ENCODE results near the gene DCDC1. TPM values are rescaled to one million over a fixed set of nuclear protein-coding genes. Genes with fewer than 3 reads are reported as not detected.

DCDC1 gene
- total RNA-seq, 1 experiment from 2014 or later: not detected

- intact Hi-C loops (cut with micrococcal nuclease; ENCODE audit: unreplicated experiment) (no loop called here), in situ Hi-C loops (cut with HindIII; ENCODE audit: low pct_unique_long_range_greater_than_20kb, low sequenced_read_pairs) (no loop called here)
- BruUV-seq (replicated peaks): no TSS peak
Observed at GRCh38 chr11:31404614-31405013, 35.1 kb upstream of the DCDC1 start.

DNA sequence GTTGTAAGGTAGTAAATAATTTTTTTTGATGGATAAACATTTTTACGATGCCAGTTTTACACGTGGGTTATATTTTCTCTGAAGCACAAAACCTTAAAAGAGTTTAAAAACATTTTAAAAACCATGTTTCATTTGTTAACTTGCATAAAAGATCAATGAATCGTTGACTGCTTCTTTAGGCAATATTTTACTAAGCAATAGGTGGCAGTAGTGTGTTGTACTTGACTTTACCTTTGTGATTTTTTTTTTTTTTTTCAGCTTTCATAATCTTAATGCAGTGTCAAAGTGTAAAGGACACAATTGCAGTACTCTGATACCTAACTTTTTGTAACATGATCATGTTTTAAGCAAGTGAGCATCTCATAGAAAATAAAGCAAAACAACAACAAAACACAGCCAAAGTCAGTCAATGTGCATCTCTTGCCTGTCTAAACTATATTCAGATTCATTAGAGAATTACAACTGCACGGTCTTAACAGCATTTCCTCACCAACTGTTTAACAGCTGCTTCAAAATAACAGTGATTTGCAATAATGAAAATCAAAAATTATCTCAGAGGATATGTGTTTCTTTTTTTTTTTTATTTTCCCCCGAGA, 27.8 kb upstream of the DCDC1 start:
- Histone ChIP-seq H3K27me3 (ENCODE audit: control insufficient read depth, insufficient read depth, low read length) (no peaks in the 10 kb centered on the region), H3K27ac (ENCODE audit: low read length) (no peak overlapping the region), H3K36me3 (ENCODE audit: control insufficient read depth, insufficient read depth, low read length) (no peaks in the 10 kb centered on the region), H3K4me1 (ENCODE audit: control insufficient read depth, insufficient read depth, low read length) (no peaks in the 10 kb centered on the region), H3K9me3 (ENCODE audit: control insufficient read depth, insufficient read depth, low read depth, low read length) (no peaks in the 10 kb centered on the region), H3K4me3 (ENCODE audit: low read depth in 2 of 2, low read length in 2 of 2) (no peak overlapping the region)
- DNase-seq (ENCODE audit: low read depth, low spot score) (no peak), ATAC-seq (no peak)
- CTCF ChIA-PET: interaction anchor here (0.6 to 0.7 kb wide), 5 partner anchors 61 to 861 kb away, joined by 4 to 9 read pairs (median 6); no protein-coding TSS in a partner anchor
- BruUV-seq (replicated peaks): no TSS peak
- intact Hi-C loops (cut with micrococcal nuclease; ENCODE audit: unreplicated experiment): loop anchor here (2.0 kb wide), 1 partner anchor 473 kb away; no protein-coding TSS in a partner anchor
- POLR2A ChIA-PET: no interaction called here
- in situ Hi-C loops (cut with HindIII; ENCODE audit: low pct_unique_long_range_greater_than_20kb, low sequenced_read_pairs): no loop called here
- no peak for TF ChIP-seq TCF7L2 (IDR thresholded peaks at IDR 0.05; ENCODE audit: low read depth, low read length)
- TF ChIP-seq CTCF (IDR thresholded peaks at IDR 0.05): peak; percentile 61; the same call in 1 of the 2 replicates

More at GRCh38 chr11:31404614-31405013, 35.1 kb upstream of the DCDC1 start:
- Histone ChIP-seq H3K4me1 (ENCODE audit: control insufficient read depth, insufficient read depth, low read length) (no peaks in the 10 kb centered on the region), H3K9me3 (ENCODE audit: control insufficient read depth, insufficient read depth, low read depth, low read length) (no peaks in the 10 kb centered on the region), H3K36me3 (ENCODE audit: control insufficient read depth, insufficient read depth, low read length) (no peaks in the 10 kb centered on the region), H3K27me3 (ENCODE audit: control insufficient read depth, insufficient read depth, low read length) (no peaks in the 10 kb centered on the region), H3K27ac (ENCODE audit: low read length) (no peak overlapping the region), H3K4me3 (ENCODE audit: low read depth in 2 of 2, low read length in 2 of 2) (no peak overlapping the region)
- POLR2A ChIA-PET: interaction anchor here (0.7 kb wide), 1 partner anchor 56 kb away, joined by 5 read pairs; no protein-coding TSS in a partner anchor
- CTCF ChIA-PET: no interaction called here
- TF ChIP-seq, protein P1, sequence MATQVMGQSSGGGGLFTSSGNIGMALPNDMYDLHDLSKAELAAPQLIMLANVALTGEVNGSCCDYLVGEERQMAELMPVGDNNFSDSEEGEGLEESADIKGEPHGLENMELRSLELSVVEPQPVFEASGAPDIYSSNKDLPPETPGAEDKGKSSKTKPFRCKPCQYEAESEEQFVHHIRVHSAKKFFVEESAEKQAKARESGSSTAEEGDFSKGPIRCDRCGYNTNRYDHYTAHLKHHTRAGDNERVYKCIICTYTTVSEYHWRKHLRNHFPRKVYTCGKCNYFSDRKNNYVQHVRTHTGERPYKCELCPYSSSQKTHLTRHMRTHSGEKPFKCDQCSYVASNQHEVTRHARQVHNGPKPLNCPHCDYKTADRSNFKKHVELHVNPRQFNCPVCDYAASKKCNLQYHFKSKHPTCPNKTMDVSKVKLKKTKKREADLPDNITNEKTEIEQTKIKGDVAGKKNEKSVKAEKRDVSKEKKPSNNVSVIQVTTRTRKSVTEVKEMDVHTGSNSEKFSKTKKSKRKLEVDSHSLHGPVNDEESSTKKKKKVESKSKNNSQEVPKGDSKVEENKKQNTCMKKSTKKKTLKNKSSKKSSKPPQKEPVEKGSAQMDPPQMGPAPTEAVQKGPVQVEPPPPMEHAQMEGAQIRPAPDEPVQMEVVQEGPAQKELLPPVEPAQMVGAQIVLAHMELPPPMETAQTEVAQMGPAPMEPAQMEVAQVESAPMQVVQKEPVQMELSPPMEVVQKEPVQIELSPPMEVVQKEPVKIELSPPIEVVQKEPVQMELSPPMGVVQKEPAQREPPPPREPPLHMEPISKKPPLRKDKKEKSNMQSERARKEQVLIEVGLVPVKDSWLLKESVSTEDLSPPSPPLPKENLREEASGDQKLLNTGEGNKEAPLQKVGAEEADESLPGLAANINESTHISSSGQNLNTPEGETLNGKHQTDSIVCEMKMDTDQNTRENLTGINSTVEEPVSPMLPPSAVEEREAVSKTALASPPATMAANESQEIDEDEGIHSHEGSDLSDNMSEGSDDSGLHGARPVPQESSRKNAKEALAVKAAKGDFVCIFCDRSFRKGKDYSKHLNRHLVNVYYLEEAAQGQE (IDR thresholded peaks at IDR 0.05; ENCODE audit: insufficient read depth in 1 of 2, low read depth in 2 of 2, low read length in 1 of 2): no peak
- TF ChIP-seq CTCF (IDR thresholded peaks at IDR 0.05): no peak
- no peak for TF ChIP-seq SIN3A (IDR thresholded peaks at IDR 0.05; ENCODE audit: borderline replicate concordance, insufficient read depth, low read depth, low read length)
- no peak for TF ChIP-seq TCF7L2 (IDR thresholded peaks at IDR 0.05; ENCODE audit: low read depth, low read length)
- TF ChIP-seq POLR2AphosphoS5 (IDR thresholded peaks at IDR 0.05; ENCODE audit: low read depth, low read length): no peak
- ATAC-seq (no peak), DNase-seq (ENCODE audit: low read depth, low spot score) (no peak)

All from Panc1 (cell line).